ENCODE results near the gene AXL. TPM values are rescaled to one million over a fixed set of nuclear protein-coding genes. Genes with fewer than 3 reads are reported as not detected.

The AXL gene
- total and polyA plus RNA-seq, 2 of the 13 experiments (the other 11 are each of a cell fraction or from before 2014, with no cell fraction given): 0.71 to 5.9 TPM

DNA sequence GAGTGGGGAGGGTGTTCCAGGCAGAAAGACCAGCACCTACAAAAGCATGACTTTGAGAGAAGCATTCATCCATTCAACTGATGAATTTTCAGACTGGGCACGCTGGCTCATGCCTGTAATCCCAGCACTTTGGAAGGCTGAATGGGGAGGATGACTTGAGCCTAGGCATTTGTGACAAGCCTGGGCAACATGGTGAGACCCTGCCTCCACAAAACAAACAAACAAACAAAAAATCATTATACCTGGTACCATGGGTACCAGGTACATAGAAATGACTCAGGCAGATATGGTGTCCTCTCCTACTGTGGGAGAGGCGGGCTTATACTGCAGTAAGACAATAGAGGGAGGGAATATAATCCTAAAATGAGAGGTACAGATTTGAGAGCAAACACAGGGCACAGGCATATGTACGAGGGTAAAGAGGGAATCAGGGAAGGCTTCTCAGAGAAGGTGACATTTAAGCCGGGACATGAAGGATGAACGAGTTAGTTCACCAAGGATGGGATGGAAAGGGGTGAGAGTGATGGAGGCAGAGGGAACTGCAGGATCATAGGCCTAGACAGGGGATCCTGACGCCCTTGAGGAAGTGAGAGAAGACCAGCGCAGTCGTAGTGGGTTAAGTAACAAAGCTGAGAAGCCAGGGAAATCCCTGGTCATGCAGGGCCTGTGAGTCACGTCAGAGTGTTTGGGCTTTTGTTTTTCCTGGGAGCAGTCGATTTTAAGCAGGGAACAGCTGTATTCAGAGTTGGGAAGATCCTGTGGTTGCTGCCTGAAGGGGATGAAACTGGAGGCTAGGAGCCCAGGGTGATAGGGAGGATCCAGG, 23.1 kb upstream of the AXL start:
- intact Hi-C loops (cut with micrococcal nuclease; ENCODE audit: unreplicated experiment) (no loop called here), in situ Hi-C loops (cut with HindIII; ENCODE audit: extremely low pct_ligation_motif_present, low pct_unique_long_range_greater_than_20kb) (no loop called here)
- CTCF ChIA-PET (ENCODE audit: low intra/inter-chr PET ratio, low total read pairs): no interaction called here
- DNase-seq (ENCODE audit: low spot score): no peak
- WGBS (ENCODE audit: low lambda C conversion rate): 77% methylated on average over 10 of the region's 10 CpGs
- no peak overlapping the region for H3K4me3 ChIP-seq (replicated peaks in 1 of 3; ENCODE audit: insufficient read depth in 1 of 3, low read depth in 2 of 3, low read length in 3 of 3)
- H2AFZ ChIP-seq (ENCODE audit: low read length): no peak overlapping the region
- no peaks in the 10 kb centered on the region for H3K36me3 ChIP-seq (replicated peaks in 1 of 2; ENCODE audit: control insufficient read depth in 1 of 2, insufficient read depth in 2 of 2, low read length in 2 of 2)
- no peak for ATAC-seq
- TF ChIP-seq PAWR (CRISPR knock-in tag; IDR thresholded peaks at IDR 0.05; ENCODE audit: borderline replicate concordance) (no peak), THAP11 (CRISPR knock-in tag; IDR thresholded peaks at IDR 0.05) (no peak), SATB2 (CRISPR knock-in tag; IDR thresholded peaks at IDR 0.05) (no peak)
- BruUV-seq (replicated peaks): no TSS peak
- H3K4me2 ChIP-seq (ENCODE audit: low read depth, low read length): no peak overlapping the region
- peaks cover 0 to 20% of the 10 kb centered on the region in 2 experiments; a peak in 2 of 5 replicates for H3K27me3 ChIP-seq (ENCODE audit: control insufficient read depth in 1 of 2, insufficient read depth in 2 of 2, low read length in 2 of 2)
- H3K4me1 ChIP-seq (ENCODE audit: insufficient read depth, low read length): peaks cover 37% of the 10 kb centered on the region
- FAIRE-seq: no peak
- POLR2A ChIA-PET: interaction anchor here (0.6 kb wide), 1 partner anchor 8 kb away, joined by 3 read pairs; no protein-coding TSS in a partner anchor
- H4K20me1 ChIP-seq (ENCODE audit: insufficient read depth, low read length): no peaks in the 10 kb centered on the region
- H3K27ac ChIP-seq (ENCODE audit: extremely low read length, insufficient read depth, low read length): no peak overlapping the region
- H3K9me3 ChIP-seq (ENCODE audit: low read length): no peaks in the 10 kb centered on the region
- no peaks in the 10 kb centered on the region for H3K79me2 ChIP-seq (ENCODE audit: insufficient read depth, low read length)
- no peak overlapping the region for H3K9ac ChIP-seq (ENCODE audit: insufficient read depth, low read depth, low read length)

DNA sequence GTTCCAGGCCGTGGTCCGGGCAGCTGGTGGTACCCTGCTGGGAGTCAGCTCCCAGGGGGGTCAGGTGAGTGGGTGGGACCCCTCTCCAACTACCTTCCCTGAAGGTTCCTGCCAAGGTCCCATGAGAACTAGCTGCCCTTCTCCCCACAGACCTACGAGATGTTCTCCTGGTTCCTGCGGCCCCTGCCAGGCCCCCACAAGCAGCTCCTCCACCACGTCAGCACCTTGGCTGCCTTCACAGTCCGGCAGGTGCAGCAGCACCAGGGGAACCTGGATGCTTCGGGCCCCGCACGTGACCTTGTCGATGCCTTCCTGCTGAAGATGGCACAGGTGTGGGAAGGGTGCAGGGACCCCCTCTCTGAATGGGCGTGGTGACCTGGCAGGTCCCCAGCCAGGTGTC, 20.5 kb upstream of the AXL start:
- H3K9ac ChIP-seq (ENCODE audit: insufficient read depth, low read depth, low read length): no peak overlapping the region
- ChIA-PET CTCF (ENCODE audit: low intra/inter-chr PET ratio, low total read pairs) (no interaction called here), POLR2A (no interaction called here)
- WGBS (ENCODE audit: low lambda C conversion rate): 82% methylated on average over 6 of the region's 11 CpGs
- FAIRE-seq (no peak), DNase-seq (ENCODE audit: low spot score) (no peak), ATAC-seq (no peak)
- H2AFZ ChIP-seq (ENCODE audit: low read length): no peak overlapping the region
- H3K4me2 ChIP-seq (ENCODE audit: low read depth, low read length): no peak overlapping the region
- peaks cover 0 to 3% of the 10 kb centered on the region in 2 experiments; a peak in 2 of 5 replicates for H3K27me3 ChIP-seq (ENCODE audit: control insufficient read depth in 1 of 2, insufficient read depth in 2 of 2, low read length in 2 of 2)
- H3K9me3 ChIP-seq (ENCODE audit: low read length): no peaks in the 10 kb centered on the region
- H4K20me1 ChIP-seq (ENCODE audit: insufficient read depth, low read length): no peaks in the 10 kb centered on the region
- H3K27ac ChIP-seq (ENCODE audit: extremely low read length, insufficient read depth, low read length): no peak overlapping the region
- no TSS peak for BruUV-seq (replicated peaks)
- H3K4me3 ChIP-seq (replicated peaks in 1 of 3; ENCODE audit: insufficient read depth in 1 of 3, low read depth in 2 of 3, low read length in 3 of 3): no peak overlapping the region
- peaks cover 21% of the 10 kb centered on the region for H3K4me1 ChIP-seq (ENCODE audit: insufficient read depth, low read length)
- H3K36me3 ChIP-seq (replicated peaks in 1 of 2; ENCODE audit: control insufficient read depth in 1 of 2, insufficient read depth in 2 of 2, low read length in 2 of 2): no peaks in the 10 kb centered on the region
- no peak for TF ChIP-seq ZKSCAN5 (CRISPR knock-in tag; IDR thresholded peaks at IDR 0.05)
- no peak for TF ChIP-seq ZBTB7B (CRISPR knock-in tag; IDR thresholded peaks at IDR 0.05)
- no peak for TF ChIP-seq KDM2A (CRISPR knock-in tag; IDR thresholded peaks at IDR 0.05; ENCODE audit: borderline replicate concordance, low read depth)
- TF ChIP-seq ZNF563 (CRISPR knock-in tag; IDR thresholded peaks at IDR 0.05): no peak
- TF ChIP-seq, protein P1, sequence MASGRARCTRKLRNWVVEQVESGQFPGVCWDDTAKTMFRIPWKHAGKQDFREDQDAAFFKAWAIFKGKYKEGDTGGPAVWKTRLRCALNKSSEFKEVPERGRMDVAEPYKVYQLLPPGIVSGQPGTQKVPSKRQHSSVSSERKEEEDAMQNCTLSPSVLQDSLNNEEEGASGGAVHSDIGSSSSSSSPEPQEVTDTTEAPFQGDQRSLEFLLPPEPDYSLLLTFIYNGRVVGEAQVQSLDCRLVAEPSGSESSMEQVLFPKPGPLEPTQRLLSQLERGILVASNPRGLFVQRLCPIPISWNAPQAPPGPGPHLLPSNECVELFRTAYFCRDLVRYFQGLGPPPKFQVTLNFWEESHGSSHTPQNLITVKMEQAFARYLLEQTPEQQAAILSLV (CRISPR knock-in tag; IDR thresholded peaks at IDR 0.05; ENCODE audit: borderline replicate concordance): no peak
- TF ChIP-seq NFKBIZ (CRISPR knock-in tag; IDR thresholded peaks at IDR 0.05): no peak
- TF ChIP-seq ZNF382 (CRISPR knock-in tag; IDR thresholded peaks at IDR 0.05; ENCODE audit: borderline replicate concordance): no peak
- TF ChIP-seq NCOA1 (CRISPR knock-in tag; IDR thresholded peaks at IDR 0.05): no peak
- no peak for TF ChIP-seq HNRNPUL1 (IDR thresholded peaks at IDR 0.05; ENCODE audit: low read depth, low read length)
- TF ChIP-seq ZFYVE20 (CRISPR knock-in tag; IDR thresholded peaks at IDR 0.05; ENCODE audit: borderline replicate concordance, low read depth): no peak
- TF ChIP-seq NKX3-1 (CRISPR knock-in tag; IDR thresholded peaks at IDR 0.05): no peak
- TF ChIP-seq ZMAT3 (CRISPR knock-in tag; conservative IDR thresholded peaks at IDR 0.05): no peak
- TF ChIP-seq DMAP1 (CRISPR knock-in tag; IDR thresholded peaks at IDR 0.05): no peak
- no peak for TF ChIP-seq ZNF607 (CRISPR knock-in tag; IDR thresholded peaks at IDR 0.05; ENCODE audit: borderline replicate concordance)
- H3K79me2 ChIP-seq (ENCODE audit: insufficient read depth, low read length): no peaks in the 10 kb centered on the region
- in situ Hi-C loops (cut with HindIII; ENCODE audit: extremely low pct_ligation_motif_present, low pct_unique_long_range_greater_than_20kb): no loop called here
- intact Hi-C loops (cut with micrococcal nuclease; ENCODE audit: unreplicated experiment): no loop called here

Data from HepG2 (cell line).